Stimulated activated CD8-positive, alpha-beta memory T cell treated with anti-CD3 and anti-CD28 coated beads, Interleukin-15, amount 100 ng/mL, for 24 hours (primary cell): ENCODE results near the gene NNT.
"Not testable (repeated sequence)": the region's sequence is repeated elsewhere in the genome, so short reads cannot be mapped to it uniquely, and the experiment has no call there.

ENCODE experiments used
- DNase-seq: peaks from one replicate; pipeline ENCODE4 v3.0.0-alpha.2; 2020; ENCODE audit warnings: low read depth

The NNT gene

GRCh38 chr5:43712081-43712480 lies 109.1 kb downstream of the NNT start:
- no peak for DNase-seq

- DNase-seq: not testable (repeated sequence)
These were observed 116.8 kb downstream of the NNT start for GRCh38 chr5:43719783-43720182.

- no peak for DNase-seq
These were observed 125.6 kb downstream of the NNT start for GRCh38 chr5:43728581-43728980.

GRCh38 chr5:43729846-43730478 lies 127.0 kb downstream of the NNT start:
- no peak for DNase-seq

GRCh38 chr5:43730832-43731342 lies 127.9 kb downstream of the NNT start:
- no peak for DNase-seq

- no peak for DNase-seq
These were observed 128.6 kb downstream of the NNT start for GRCh38 chr5:43731573-43731972.

- not testable (repeated sequence) for DNase-seq
These were observed 143.1 kb downstream of the NNT start for GRCh38 chr5:43745923-43746548.

GRCh38 chr5:43750809-43751208 lies 147.8 kb downstream of the NNT start:
- no peak for DNase-seq

GRCh38 chr5:43753069-43753468 lies 150.1 kb downstream of the NNT start:
- DNase-seq: no peak
